A549 (cell line): ENCODE data around the gene MCRIP1. TPM values are rescaled to one million over a fixed set of nuclear protein-coding genes. Genes with fewer than 3 reads are reported as not detected.

Experiments
- ATAC-seq, 2 experiments: fragments of 200-7000 bp in 1 of 2; fragments of >200 bp in 1 of 2; cut with Nextera tagmentation in 1 of 2; cut with Tn5 transposase in 1 of 2; 3 replicates each; pipeline versions ENCODE4 v1.8.0 to v1.9.1; 2018 to 2020; ENCODE audit warnings: mild to moderate bottlenecking in 1 of 2, moderate library complexity in 1 of 2
- CTCF ChIA-PET: fragments of 300-600 bp; sonication (Branson Sonifier 250); formaldehyde crosslinking; extraction: SDS; loops from one replicate; lab custom pipeline; 2021; ENCODE audit warnings: antibody characterized with exemption, inconsistent platforms; lab: Yijun Ruan, JAX
- POLR2A ChIA-PET: fragments of 350-600 bp; formaldehyde crosslinking; extraction: SDS; loops from one replicate; lab custom pipeline; 2021; ENCODE audit warnings: antibody characterized with exemption, inconsistent platforms; lab: Yijun Ruan, JAX
- DNase-seq, 2 experiments: peaks; one replicate each; pipeline versions ENCODE4 v3.0.0 to v3.0.0-alpha.2; 2011 to 2016; ENCODE audit warnings: low read depth in 1 of 2, low spot score in 1 of 2
- FAIRE-seq: peaks from 2 replicates; lab custom pipeline; 2011; peaks lifted over from hg19 to GRCh38; lab: Jason Lieb, UNC
- H3K27ac ChIP-seq, 2 experiments: fragments of >200 bp; sonication (Bioruptor Twin); formaldehyde crosslinking; 3 replicates each; pipeline ENCODE4 v1.5.1; 2016 to 2017
- H3K4me1 ChIP-seq: fragments of >200 bp; sonication (Bioruptor Twin); formaldehyde crosslinking; 3 replicates; pipeline ENCODE4 v1.6.1; 2016
- H3K4me2 ChIP-seq: fragments of >200 bp; sonication (Bioruptor Twin); formaldehyde crosslinking; 3 replicates; pipeline ENCODE4 v1.6.1; 2016
- H3K4me3 ChIP-seq: fragments of >200 bp; sonication (Bioruptor Twin); formaldehyde crosslinking; 3 replicates; pipeline ENCODE4 v1.5.1; 2016
- H3K9me3 ChIP-seq: fragments of >200 bp; sonication (Bioruptor Twin); formaldehyde crosslinking; 3 replicates; pipeline ENCODE4 v1.6.1; 2016
- CEBPB ChIP-seq, 2 experiments: fragments of >200 bp in 1 of 2; sonication (Bioruptor Twin) in 1 of 2; formaldehyde crosslinking in 1 of 2; IDR thresholded peaks; 2 replicates each; pipeline ENCODE4 v1.6.1; 2012 to 2016
- CHD2 ChIP-seq: fragments of 150-350 bp; IDR thresholded peaks from 2 replicates; pipeline ENCODE4 v1.6.1; 2014; ENCODE audit warnings: low read length; ENCODE audit not compliant: partially characterized antibody
- EHF ChIP-seq: fragments of 250-450 bp; sonication (Bioruptor Pico); IDR thresholded peaks from 2 replicates; pipeline ENCODE4 v1.5.0; 2020; ENCODE audit warnings: mild to moderate bottlenecking
- EHMT2 ChIP-seq: fragments of 200-600 bp; sonication (generic); IDR thresholded peaks from 2 replicates; pipeline ENCODE4 v1.6.1; 2016; ENCODE audit warnings: antibody characterized with exemption, low read depth, mild to moderate bottlenecking, moderate library complexity
- HOXB13 ChIP-seq: fragments of 250-450 bp; sonication (Bioruptor Pico); IDR thresholded peaks from 2 replicates; pipeline ENCODE4 v1.5.0; 2020; ENCODE audit warnings: low read depth, mild to moderate bottlenecking, moderate library complexity
- JUNB ChIP-seq: fragments of >200 bp; sonication (Bioruptor Twin); formaldehyde crosslinking; IDR thresholded peaks from 2 replicates; pipeline ENCODE4 v1.6.1; 2016
- MAFK ChIP-seq: fragments of 450-650 bp; IDR thresholded peaks from 2 replicates; pipeline ENCODE4 v1.6.1; 2014; ENCODE audit not compliant: partially characterized antibody
- MYC ChIP-seq: IDR thresholded peaks from 2 replicates; pipeline ENCODE4 v1.6.1; 2012; ENCODE audit warnings: mild to moderate bottlenecking, inconsistent platforms, low read length, improper control_type of control experiment, borderline replicate concordance
- NFE2L2 ChIP-seq: fragments of 150-350 bp; conservative IDR thresholded peaks from 2 replicates; pipeline ENCODE4 v1.6.1; 2014; ENCODE audit warnings: low read length
- RAD21 ChIP-seq, 2 experiments: fragments of >200 bp in 1 of 2; sonication (Bioruptor Twin) in 1 of 2; formaldehyde crosslinking in 1 of 2; IDR thresholded peaks in 1 of 2; conservative IDR thresholded peaks in 1 of 2; 2 replicates in 1 of 2; 3 replicates in 1 of 2; pipeline ENCODE4 v1.6.1; 2012 to 2018; ENCODE audit warnings: inconsistent platforms in 1 of 2
- RFX5 ChIP-seq: fragments of 450-650 bp; IDR thresholded peaks from 2 replicates; pipeline ENCODE4 v1.7.1; 2014; ENCODE audit warnings: antibody characterized with exemption, mild to moderate bottlenecking, moderate library complexity
- SREBF2 ChIP-seq: fragments of 450-650 bp; IDR thresholded peaks from 2 replicates; pipeline ENCODE4 v1.6.1; 2014; ENCODE audit warnings: mild to moderate bottlenecking, moderate library complexity
- TFCP2L1 ChIP-seq: fragments of 250-450 bp; sonication (Bioruptor Pico); IDR thresholded peaks from 2 replicates; pipeline ENCODE4 v1.5.0; 2021; ENCODE audit warnings: mild to moderate bottlenecking
- TP53 ChIP-seq: fragments of 250-450 bp; sonication (Bioruptor Pico); IDR thresholded peaks from 2 replicates; pipeline ENCODE4 v1.5.0; 2021; ENCODE audit warnings: mild to moderate bottlenecking, moderate library complexity
- ZNF302 ChIP-seq: fragments of 250-450 bp; sonication (Bioruptor Pico); IDR thresholded peaks from 2 replicates; pipeline ENCODE4 v1.9.0; 2021; ENCODE audit warnings: inconsistent platforms, mild to moderate bottlenecking, moderate library complexity
- WGBS: methylation state at CpG from one replicate; pipeline ENCODE4 v1.1.6; 2017; ENCODE audit errors: missing lambda C conversion rate; 5-methylcytosine and 5-hydroxymethylcytosine counted together
- polyA plus RNA-seq, 4 experiments: library from polyadenylated mRNA; depleted of rRNA in 3 of 4; stranded (reverse); fragments of >200 nt; fragmentation: RNase III in 1 of 4; extraction: RNeasy Plus Mini Kit Qiagen cat#74134 plus additional on column Dnase treatment in 1 of 4; gene quantifications; 2 replicates in 3 of 4; 3 replicates in 1 of 4; pipeline ENCODE4 v1.2.3, GENCODE V29; 2011 to 2017
- TF ChIP-seq, protein P1 (sequence below): fragments of >200 bp; sonication (Bioruptor Twin); formaldehyde crosslinking; IDR thresholded peaks from 3 replicates; pipeline ENCODE4 v1.6.1; 2016
- TF ChIP-seq, protein P2 (sequence below): fragments of 200-600 bp; sonication (generic); IDR thresholded peaks from 2 replicates; pipeline ENCODE4 v1.6.1; 2016; ENCODE audit warnings: antibody characterized with exemption, mild to moderate bottlenecking, moderate library complexity
- TF ChIP-seq, protein P3 (sequence below): fragments of 250-450 bp; sonication (Bioruptor Pico); IDR thresholded peaks from 2 replicates; pipeline ENCODE4 v1.5.0; 2021; ENCODE audit warnings: mild to moderate bottlenecking, moderate library complexity, borderline replicate concordance

The MCRIP1 gene
- polyA plus RNA-seq, 2 of the 4 experiments (the other 2 are of a cell fraction), result 32.0 to 51.0 TPM

DNA sequence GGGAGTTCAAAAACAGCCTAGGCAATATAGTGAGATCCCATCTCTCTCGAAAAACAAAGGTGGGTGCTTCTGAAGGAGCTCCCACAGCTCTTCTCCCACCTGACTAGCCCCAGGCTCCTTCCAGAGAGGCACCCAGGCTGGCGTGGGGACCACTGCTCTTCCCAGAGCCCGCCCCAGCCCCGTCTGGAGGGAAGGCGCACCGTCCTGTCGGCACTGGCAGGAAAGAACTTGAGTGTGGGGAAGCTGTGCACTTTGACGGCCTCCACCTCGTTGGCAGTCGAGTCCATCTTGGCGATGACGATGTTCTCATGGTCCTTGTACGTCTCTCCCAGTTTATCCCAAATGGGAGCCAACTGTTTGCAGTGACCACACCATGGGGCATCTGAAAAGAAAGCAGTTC is 12.3 kb upstream of the MCRIP1 start:
- ChIA-PET POLR2A (interaction anchor here (0.8 to 2.1 kb wide), 3 partner anchors 9 to 12 kb away, joined by 3 to 7 read pairs (median 5); partner anchors contain the start of gene MCRIP1), CTCF (interaction anchor here (1.0 to 12.1 kb wide), 3 partner anchors 7 to 112 kb away, joined by 4 to 96 read pairs (median 5); no protein-coding TSS in a partner anchor)
- Histone ChIP-seq H3K4me3 (no peak overlapping the region), H3K4me1 (no peaks in the 10 kb centered on the region), H3K4me2 (no peak overlapping the region), H3K27ac (no peak overlapping the region), H3K9me3 (no peaks in the 10 kb centered on the region)
- 90% methylated on average over 13 of the region's 13 CpGs for WGBS
- TF ChIP-seq EHF (no peak), HOXB13 (CRISPR knock-in tag) (no peak), ZNF302 (CRISPR knock-in tag) (no peak), NFE2L2 (no peak), EHMT2 (no peak), TP53 (CRISPR knock-in tag) (no peak)
- TF ChIP-seq, protein P1, sequence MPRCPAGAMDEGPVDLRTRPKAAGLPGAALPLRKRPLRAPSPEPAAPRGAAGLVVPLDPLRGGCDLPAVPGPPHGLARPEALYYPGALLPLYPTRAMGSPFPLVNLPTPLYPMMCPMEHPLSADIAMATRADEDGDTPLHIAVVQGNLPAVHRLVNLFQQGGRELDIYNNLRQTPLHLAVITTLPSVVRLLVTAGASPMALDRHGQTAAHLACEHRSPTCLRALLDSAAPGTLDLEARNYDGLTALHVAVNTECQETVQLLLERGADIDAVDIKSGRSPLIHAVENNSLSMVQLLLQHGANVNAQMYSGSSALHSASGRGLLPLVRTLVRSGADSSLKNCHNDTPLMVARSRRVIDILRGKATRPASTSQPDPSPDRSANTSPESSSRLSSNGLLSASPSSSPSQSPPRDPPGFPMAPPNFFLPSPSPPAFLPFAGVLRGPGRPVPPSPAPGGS, result no peak
- TF ChIP-seq, protein P2, sequence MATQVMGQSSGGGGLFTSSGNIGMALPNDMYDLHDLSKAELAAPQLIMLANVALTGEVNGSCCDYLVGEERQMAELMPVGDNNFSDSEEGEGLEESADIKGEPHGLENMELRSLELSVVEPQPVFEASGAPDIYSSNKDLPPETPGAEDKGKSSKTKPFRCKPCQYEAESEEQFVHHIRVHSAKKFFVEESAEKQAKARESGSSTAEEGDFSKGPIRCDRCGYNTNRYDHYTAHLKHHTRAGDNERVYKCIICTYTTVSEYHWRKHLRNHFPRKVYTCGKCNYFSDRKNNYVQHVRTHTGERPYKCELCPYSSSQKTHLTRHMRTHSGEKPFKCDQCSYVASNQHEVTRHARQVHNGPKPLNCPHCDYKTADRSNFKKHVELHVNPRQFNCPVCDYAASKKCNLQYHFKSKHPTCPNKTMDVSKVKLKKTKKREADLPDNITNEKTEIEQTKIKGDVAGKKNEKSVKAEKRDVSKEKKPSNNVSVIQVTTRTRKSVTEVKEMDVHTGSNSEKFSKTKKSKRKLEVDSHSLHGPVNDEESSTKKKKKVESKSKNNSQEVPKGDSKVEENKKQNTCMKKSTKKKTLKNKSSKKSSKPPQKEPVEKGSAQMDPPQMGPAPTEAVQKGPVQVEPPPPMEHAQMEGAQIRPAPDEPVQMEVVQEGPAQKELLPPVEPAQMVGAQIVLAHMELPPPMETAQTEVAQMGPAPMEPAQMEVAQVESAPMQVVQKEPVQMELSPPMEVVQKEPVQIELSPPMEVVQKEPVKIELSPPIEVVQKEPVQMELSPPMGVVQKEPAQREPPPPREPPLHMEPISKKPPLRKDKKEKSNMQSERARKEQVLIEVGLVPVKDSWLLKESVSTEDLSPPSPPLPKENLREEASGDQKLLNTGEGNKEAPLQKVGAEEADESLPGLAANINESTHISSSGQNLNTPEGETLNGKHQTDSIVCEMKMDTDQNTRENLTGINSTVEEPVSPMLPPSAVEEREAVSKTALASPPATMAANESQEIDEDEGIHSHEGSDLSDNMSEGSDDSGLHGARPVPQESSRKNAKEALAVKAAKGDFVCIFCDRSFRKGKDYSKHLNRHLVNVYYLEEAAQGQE, result no peak
- FAIRE-seq (no peak), DNase-seq (no peak), ATAC-seq (no peak)

DNA sequence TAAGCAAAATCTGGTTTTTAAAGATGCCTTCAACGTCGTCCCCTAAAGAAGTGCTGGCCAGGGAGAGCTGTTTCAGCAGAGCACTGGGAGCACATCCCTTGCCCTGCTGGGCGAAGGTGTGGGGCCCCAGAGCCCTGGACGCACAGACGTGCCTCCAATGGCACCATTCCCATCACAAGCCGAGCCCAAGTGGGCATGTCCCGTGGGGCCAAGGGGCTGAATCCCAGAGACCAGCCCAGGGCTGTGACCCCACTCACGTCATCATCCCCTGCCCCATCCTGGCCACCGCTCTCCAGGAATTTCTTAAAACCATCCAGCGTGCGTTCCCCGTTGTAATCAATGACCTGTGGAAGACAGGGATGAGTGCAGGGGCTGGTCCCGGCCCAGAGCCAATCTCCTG is 11.8 kb upstream of the MCRIP1 start:
- 97% methylated on average over 13 of the region's 13 CpGs for WGBS
- TF ChIP-seq CHD2 (no peak), CEBPB (IDR thresholded peaks at IDR 0.05) (no peak), RFX5 (no peak), MYC (no peak), RAD21 (conservative IDR thresholded peaks at IDR 0.05 in 1 of 2, IDR thresholded peaks at IDR 0.05 in 1 of 2) (no peak), JUNB (no peak), SREBF2 (no peak), EHMT2 (no peak), TFCP2L1 (CRISPR knock-in tag) (no peak), MAFK (no peak), ZNF302 (CRISPR knock-in tag) (no peak)
- TF ChIP-seq, protein P3, sequence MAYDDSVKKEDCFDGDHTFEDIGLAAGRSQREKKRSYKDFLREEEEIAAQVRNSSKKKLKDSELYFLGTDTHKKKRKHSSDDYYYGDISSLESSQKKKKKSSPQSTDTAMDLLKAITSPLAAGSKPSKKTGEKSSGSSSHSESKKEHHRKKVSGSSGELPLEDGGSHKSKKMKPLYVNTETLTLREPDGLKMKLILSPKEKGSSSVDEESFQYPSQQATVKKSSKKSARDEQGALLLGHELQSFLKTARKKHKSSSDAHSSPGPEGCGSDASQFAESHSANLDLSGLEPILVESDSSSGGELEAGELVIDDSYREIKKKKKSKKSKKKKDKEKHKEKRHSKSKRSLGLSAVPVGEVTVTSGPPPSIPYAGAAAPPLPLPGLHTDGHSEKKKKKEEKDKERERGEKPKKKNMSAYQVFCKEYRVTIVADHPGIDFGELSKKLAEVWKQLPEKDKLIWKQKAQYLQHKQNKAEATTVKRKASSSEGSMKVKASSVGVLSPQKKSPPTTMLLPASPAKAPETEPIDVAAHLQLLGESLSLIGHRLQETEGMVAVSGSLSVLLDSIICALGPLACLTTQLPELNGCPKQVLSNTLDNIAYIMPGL, result no peak
- DNase-seq, result no peak
- FAIRE-seq, result no peak
- CTCF ChIA-PET, result interaction anchor here (1.3 to 12.1 kb wide), 2 partner anchors 7 to 111 kb away, joined by 4 to 96 read pairs; no protein-coding TSS in a partner anchor
- Histone ChIP-seq H3K9me3 (no peaks in the 10 kb centered on the region), H3K4me3 (no peak overlapping the region), H3K27ac (no peak overlapping the region), H3K4me2 (no peak overlapping the region), H3K4me1 (no peaks in the 10 kb centered on the region)
- no peak for ATAC-seq
- POLR2A ChIA-PET, result interaction anchor here (2.1 kb wide), 1 partner anchor 12 kb away, joined by 7 read pairs; the partner anchor contains the start of gene MCRIP1
